ENCODE results near the gene GIMAP5.

DNA sequence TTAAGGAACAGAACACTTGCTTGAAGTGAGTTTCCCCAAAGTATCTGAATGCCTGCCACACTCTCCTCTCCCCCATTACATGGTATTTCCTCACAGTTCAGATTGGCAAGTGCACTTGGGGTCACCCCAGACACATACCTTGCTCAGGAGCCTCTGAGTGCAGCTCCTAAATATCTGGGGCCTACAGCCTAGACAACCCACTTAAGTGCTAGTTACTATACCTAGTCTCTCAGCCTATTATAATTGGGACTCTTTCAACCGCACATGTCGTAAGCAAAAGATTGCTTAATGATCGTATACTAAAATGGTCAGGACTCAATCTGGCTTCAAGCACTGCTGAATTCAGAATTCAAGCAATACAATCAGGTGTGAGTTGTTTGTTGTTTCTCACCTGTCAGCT is 43.1 kb downstream of the GIMAP5 start:
- TF ChIP-seq, protein P1, sequence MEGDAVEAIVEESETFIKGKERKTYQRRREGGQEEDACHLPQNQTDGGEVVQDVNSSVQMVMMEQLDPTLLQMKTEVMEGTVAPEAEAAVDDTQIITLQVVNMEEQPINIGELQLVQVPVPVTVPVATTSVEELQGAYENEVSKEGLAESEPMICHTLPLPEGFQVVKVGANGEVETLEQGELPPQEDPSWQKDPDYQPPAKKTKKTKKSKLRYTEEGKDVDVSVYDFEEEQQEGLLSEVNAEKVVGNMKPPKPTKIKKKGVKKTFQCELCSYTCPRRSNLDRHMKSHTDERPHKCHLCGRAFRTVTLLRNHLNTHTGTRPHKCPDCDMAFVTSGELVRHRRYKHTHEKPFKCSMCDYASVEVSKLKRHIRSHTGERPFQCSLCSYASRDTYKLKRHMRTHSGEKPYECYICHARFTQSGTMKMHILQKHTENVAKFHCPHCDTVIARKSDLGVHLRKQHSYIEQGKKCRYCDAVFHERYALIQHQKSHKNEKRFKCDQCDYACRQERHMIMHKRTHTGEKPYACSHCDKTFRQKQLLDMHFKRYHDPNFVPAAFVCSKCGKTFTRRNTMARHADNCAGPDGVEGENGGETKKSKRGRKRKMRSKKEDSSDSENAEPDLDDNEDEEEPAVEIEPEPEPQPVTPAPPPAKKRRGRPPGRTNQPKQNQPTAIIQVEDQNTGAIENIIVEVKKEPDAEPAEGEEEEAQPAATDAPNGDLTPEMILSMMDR (optimal IDR thresholded peaks at IDR 0.05 in 1 of 3, IDR thresholded peaks at IDR 0.05 in 1 of 3, conservative IDR thresholded peaks at IDR 0.05 in 1 of 3; ENCODE audit: extremely low read depth in 1 of 3, insufficient read depth in 2 of 3, low read length in 3 of 3): no peak
- TF ChIP-seq EZH2 (IDR thresholded peaks at IDR 0.05; ENCODE audit: low read length): no peak
